HEK293 (cell line): ENCODE results near the gene ENDOU.

Source experiments
- GLI2 ChIP-seq: fragments of 450-650 bp; formaldehyde crosslinking; IDR thresholded peaks from 2 replicates; pipeline ENCODE4; 2017; ENCODE audit warnings: missing biosample characterization, missing genetic modification characterization, low read depth, borderline replicate concordance
- SALL2 ChIP-seq: fragments of 450-650 bp; formaldehyde crosslinking; IDR thresholded peaks from 2 replicates; pipeline ENCODE4 v1.5.0; 2017; ENCODE audit warnings: missing biosample characterization, mild to moderate bottlenecking, missing genetic modification characterization, borderline replicate concordance
- YY1 ChIP-seq: fragments of 450-650 bp; formaldehyde crosslinking; IDR thresholded peaks from 2 replicates; pipeline ENCODE4 v1.5.1; 2018; ENCODE audit warnings: missing biosample characterization, missing genetic modification characterization
- ZNF132 ChIP-seq: fragments of 450-650 bp; formaldehyde crosslinking; IDR thresholded peaks from 2 replicates; pipeline ENCODE4 v1.5.1; 2017; ENCODE audit warnings: missing biosample characterization, missing genetic modification characterization, borderline replicate concordance
- ZNF133 ChIP-seq: fragments of 450-650 bp; formaldehyde crosslinking; IDR thresholded peaks from 2 replicates; pipeline ENCODE4 v1.5.1; 2016; ENCODE audit warnings: missing biosample characterization, missing genetic modification characterization
- ZNF19 ChIP-seq: fragments of 450-650 bp; formaldehyde crosslinking; IDR thresholded peaks from 2 replicates; pipeline ENCODE4; 2016; ENCODE audit warnings: missing biosample characterization, missing genetic modification characterization, low read depth
- ZNF214 ChIP-seq: fragments of 450-650 bp; formaldehyde crosslinking; IDR thresholded peaks from 2 replicates; pipeline ENCODE4 v1.5.1; 2017; ENCODE audit warnings: missing biosample characterization, mild to moderate bottlenecking, missing genetic modification characterization, borderline replicate concordance
- ZNF221 ChIP-seq: fragments of 450-650 bp; formaldehyde crosslinking; IDR thresholded peaks from 2 replicates; pipeline ENCODE4 v1.5.1; 2017; ENCODE audit warnings: missing biosample characterization, missing genetic modification characterization, borderline replicate concordance
- ZNF23 ChIP-seq: fragments of 450-650 bp; formaldehyde crosslinking; IDR thresholded peaks from 2 replicates; pipeline ENCODE4 v1.5.1; 2016; ENCODE audit warnings: missing biosample characterization, missing genetic modification characterization, borderline replicate concordance
- ZNF391 ChIP-seq: fragments of 450-650 bp; formaldehyde crosslinking; IDR thresholded peaks from 2 replicates; pipeline ENCODE4 v1.5.1; 2016; ENCODE audit warnings: low read depth, missing biosample characterization, missing genetic modification characterization, borderline replicate concordance
- ZNF426 ChIP-seq: fragments of 450-650 bp; formaldehyde crosslinking; IDR thresholded peaks from 2 replicates; pipeline ENCODE4 v1.5.1; 2017; ENCODE audit warnings: missing biosample characterization, missing genetic modification characterization, mild to moderate bottlenecking, inconsistent platforms, moderate library complexity
- ZNF501 ChIP-seq: fragments of 450-650 bp; formaldehyde crosslinking; IDR thresholded peaks from 2 replicates; pipeline ENCODE4 v1.5.1; 2016; ENCODE audit warnings: missing biosample characterization, missing genetic modification characterization
- ZNF549 ChIP-seq: fragments of 450-650 bp; IDR thresholded peaks from 2 replicates; pipeline ENCODE4 v1.5.1; 2018; ENCODE audit warnings: missing biosample characterization, missing genetic modification characterization, mild to moderate bottlenecking, inconsistent platforms, moderate library complexity
- ZNF623 ChIP-seq: fragments of 450-650 bp; formaldehyde crosslinking; IDR thresholded peaks from 2 replicates; pipeline ENCODE4 v1.5.1; 2016; ENCODE audit warnings: missing biosample characterization, missing genetic modification characterization
- ZNF76 ChIP-seq: fragments of 450-650 bp; formaldehyde crosslinking; IDR thresholded peaks from 2 replicates; pipeline ENCODE4; 2016; ENCODE audit warnings: low read depth, missing biosample characterization, missing genetic modification characterization, borderline replicate concordance
- ZSCAN16 ChIP-seq: fragments of 450-650 bp; formaldehyde crosslinking; IDR thresholded peaks from 2 replicates; pipeline ENCODE4 v1.5.1; 2016; ENCODE audit warnings: missing biosample characterization, missing genetic modification characterization
- ZSCAN23 ChIP-seq: fragments of 450-650 bp; formaldehyde crosslinking; IDR thresholded peaks from 2 replicates; pipeline ENCODE4 v1.5.1; 2016; ENCODE audit warnings: missing biosample characterization, missing genetic modification characterization
- TF ChIP-seq, protein P1 (sequence below): fragments of 450-650 bp; formaldehyde crosslinking; conservative IDR thresholded peaks from 2 replicates; pipeline ENCODE4 v1.5.1; 2016; ENCODE audit warnings: low read depth, missing biosample characterization, missing genetic modification characterization
- TF ChIP-seq, protein P2 (sequence below): fragments of 450-650 bp; formaldehyde crosslinking; IDR thresholded peaks from 2 replicates; pipeline ENCODE4 v1.5.1; 2016; ENCODE audit warnings: missing biosample characterization, missing genetic modification characterization, borderline replicate concordance
- TF ChIP-seq, protein P3 (sequence below): fragments of 450-650 bp; formaldehyde crosslinking; IDR thresholded peaks from 2 replicates; pipeline ENCODE4 v1.5.1; 2016; ENCODE audit warnings: missing biosample characterization, missing genetic modification characterization, low read depth
- TF ChIP-seq, protein P4 (sequence below): fragments of 450-650 bp; formaldehyde crosslinking; optimal IDR thresholded peaks from 2 replicates; pipeline ENCODE3; 2016; ENCODE audit warnings: missing biosample characterization, mild to moderate bottlenecking, missing genetic modification characterization
- TF ChIP-seq, protein P5 (sequence below): fragments of 450-650 bp; formaldehyde crosslinking; IDR thresholded peaks from 2 replicates; pipeline ENCODE4 v1.5.1; 2016; ENCODE audit warnings: missing biosample characterization, missing genetic modification characterization
- TF ChIP-seq, protein P6 (sequence below): fragments of 450-650 bp; formaldehyde crosslinking; IDR thresholded peaks from 2 replicates; pipeline ENCODE4 v1.5.1; 2016; ENCODE audit warnings: missing biosample characterization, missing genetic modification characterization

ENDOU gene

DNA sequence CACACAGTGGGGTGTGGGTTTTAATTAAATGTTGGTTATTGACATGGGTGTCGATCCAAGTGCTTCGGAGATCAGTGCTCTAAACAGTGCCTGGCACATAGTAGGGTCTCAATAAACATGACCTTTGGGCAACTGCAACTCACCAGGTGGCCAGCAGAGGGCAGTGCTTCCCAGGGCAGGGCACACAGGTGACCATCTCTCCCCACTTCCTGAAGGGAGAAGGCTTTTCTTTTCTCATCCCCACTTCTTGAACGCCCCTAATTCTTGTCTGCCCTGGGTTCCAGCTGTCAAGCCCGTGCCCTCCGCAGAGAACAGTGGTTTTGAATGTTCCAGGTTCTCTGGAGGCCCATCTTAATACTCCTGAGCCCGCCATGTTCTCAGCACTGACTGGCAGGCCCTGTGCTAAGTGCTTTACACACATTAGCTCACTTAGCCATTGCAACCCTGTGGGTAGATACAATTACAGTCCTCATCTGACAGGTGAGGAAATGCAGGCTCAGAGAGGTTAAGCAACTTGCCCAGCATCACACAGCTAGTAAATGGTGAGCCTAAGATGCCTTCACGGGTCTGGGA, 17.0 kb upstream of the ENDOU start (continued):
- TF ChIP-seq, protein P1, sequence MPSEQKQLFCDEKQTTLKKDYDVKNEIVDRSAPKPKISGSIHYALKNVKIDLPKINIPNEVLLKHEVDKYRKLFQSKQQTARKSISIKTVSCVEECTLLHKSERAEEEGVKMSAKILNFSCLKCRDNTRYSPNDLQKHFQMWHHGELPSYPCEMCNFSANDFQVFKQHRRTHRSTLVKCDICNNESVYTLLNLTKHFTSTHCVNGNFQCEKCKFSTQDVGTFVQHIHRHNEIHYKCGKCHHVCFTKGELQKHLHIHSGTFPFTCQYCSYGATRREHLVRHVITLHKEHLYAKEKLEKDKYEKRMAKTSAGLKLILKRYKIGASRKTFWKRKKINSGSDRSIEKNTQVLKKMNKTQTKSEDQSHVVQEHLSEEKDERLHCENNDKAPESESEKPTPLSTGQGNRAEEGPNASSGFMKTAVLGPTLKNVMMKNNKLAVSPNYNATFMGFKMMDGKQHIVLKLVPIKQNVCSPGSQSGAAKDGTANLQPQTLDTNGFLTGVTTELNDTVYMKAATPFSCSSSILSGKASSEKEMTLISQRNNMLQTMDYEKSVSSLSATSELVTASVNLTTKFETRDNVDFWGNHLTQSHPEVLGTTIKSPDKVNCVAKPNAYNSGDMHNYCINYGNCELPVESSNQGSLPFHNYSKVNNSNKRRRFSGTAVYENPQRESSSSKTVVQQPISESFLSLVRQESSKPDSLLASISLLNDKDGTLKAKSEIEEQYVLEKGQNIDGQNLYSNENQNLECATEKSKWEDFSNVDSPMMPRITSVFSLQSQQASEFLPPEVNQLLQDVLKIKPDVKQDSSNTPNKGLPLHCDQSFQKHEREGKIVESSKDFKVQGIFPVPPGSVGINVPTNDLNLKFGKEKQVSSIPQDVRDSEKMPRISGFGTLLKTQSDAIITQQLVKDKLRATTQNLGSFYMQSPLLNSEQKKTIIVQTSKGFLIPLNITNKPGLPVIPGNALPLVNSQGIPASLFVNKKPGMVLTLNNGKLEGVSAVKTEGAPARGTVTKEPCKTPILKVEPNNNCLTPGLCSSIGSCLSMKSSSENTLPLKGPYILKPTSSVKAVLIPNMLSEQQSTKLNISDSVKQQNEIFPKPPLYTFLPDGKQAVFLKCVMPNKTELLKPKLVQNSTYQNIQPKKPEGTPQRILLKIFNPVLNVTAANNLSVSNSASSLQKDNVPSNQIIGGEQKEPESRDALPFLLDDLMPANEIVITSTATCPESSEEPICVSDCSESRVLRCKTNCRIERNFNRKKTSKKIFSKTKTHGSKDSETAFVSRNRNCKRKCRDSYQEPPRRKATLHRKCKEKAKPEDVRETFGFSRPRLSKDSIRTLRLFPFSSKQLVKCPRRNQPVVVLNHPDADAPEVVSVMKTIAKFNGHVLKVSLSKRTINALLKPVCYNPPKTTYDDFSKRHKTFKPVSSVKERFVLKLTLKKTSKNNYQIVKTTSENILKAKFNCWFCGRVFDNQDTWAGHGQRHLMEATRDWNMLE (tag by site-specific recombination): no peak
- TF ChIP-seq SALL2 (no peak), ZNF623 (tag by site-specific recombination) (no peak), ZNF426 (no peak), GLI2 (no peak), YY1 (tag by site-specific recombination) (no peak), ZNF132 (tag by site-specific recombination) (no peak), ZSCAN23 (tag by site-specific recombination) (peak; percentile 68; the same call in 1 of the 2 replicates), ZNF549 (no peak), ZNF214 (no peak), ZNF23 (tag by site-specific recombination) (no peak), ZNF391 (tag by site-specific recombination) (no peak), ZNF501 (tag by site-specific recombination) (0 out of 2 replicates have a peak, but pooled peaks have one; percentile 33), ZNF19 (tag by site-specific recombination) (no peak), ZSCAN16 (no peak), ZNF221 (tag by site-specific recombination) (no peak), ZNF76 (tag by site-specific recombination) (no peak), ZNF133 (tag by site-specific recombination) (no peak)
- TF ChIP-seq, protein P2, sequence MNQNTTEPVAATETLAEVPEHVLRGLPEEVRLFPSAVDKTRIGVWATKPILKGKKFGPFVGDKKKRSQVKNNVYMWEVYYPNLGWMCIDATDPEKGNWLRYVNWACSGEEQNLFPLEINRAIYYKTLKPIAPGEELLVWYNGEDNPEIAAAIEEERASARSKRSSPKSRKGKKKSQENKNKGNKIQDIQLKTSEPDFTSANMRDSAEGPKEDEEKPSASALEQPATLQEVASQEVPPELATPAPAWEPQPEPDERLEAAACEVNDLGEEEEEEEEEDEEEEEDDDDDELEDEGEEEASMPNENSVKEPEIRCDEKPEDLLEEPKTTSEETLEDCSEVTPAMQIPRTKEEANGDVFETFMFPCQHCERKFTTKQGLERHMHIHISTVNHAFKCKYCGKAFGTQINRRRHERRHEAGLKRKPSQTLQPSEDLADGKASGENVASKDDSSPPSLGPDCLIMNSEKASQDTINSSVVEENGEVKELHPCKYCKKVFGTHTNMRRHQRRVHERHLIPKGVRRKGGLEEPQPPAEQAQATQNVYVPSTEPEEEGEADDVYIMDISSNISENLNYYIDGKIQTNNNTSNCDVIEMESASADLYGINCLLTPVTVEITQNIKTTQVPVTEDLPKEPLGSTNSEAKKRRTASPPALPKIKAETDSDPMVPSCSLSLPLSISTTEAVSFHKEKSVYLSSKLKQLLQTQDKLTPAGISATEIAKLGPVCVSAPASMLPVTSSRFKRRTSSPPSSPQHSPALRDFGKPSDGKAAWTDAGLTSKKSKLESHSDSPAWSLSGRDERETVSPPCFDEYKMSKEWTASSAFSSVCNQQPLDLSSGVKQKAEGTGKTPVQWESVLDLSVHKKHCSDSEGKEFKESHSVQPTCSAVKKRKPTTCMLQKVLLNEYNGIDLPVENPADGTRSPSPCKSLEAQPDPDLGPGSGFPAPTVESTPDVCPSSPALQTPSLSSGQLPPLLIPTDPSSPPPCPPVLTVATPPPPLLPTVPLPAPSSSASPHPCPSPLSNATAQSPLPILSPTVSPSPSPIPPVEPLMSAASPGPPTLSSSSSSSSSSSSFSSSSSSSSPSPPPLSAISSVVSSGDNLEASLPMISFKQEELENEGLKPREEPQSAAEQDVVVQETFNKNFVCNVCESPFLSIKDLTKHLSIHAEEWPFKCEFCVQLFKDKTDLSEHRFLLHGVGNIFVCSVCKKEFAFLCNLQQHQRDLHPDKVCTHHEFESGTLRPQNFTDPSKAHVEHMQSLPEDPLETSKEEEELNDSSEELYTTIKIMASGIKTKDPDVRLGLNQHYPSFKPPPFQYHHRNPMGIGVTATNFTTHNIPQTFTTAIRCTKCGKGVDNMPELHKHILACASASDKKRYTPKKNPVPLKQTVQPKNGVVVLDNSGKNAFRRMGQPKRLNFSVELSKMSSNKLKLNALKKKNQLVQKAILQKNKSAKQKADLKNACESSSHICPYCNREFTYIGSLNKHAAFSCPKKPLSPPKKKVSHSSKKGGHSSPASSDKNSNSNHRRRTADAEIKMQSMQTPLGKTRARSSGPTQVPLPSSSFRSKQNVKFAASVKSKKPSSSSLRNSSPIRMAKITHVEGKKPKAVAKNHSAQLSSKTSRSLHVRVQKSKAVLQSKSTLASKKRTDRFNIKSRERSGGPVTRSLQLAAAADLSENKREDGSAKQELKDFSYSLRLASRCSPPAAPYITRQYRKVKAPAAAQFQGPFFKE (tag by site-specific recombination): no peak
- TF ChIP-seq, protein P3, sequence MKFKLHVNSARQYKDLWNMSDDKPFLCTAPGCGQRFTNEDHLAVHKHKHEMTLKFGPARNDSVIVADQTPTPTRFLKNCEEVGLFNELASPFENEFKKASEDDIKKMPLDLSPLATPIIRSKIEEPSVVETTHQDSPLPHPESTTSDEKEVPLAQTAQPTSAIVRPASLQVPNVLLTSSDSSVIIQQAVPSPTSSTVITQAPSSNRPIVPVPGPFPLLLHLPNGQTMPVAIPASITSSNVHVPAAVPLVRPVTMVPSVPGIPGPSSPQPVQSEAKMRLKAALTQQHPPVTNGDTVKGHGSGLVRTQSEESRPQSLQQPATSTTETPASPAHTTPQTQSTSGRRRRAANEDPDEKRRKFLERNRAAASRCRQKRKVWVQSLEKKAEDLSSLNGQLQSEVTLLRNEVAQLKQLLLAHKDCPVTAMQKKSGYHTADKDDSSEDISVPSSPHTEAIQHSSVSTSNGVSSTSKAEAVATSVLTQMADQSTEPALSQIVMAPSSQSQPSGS (tag by site-specific recombination): no peak
- TF ChIP-seq, protein P4, sequence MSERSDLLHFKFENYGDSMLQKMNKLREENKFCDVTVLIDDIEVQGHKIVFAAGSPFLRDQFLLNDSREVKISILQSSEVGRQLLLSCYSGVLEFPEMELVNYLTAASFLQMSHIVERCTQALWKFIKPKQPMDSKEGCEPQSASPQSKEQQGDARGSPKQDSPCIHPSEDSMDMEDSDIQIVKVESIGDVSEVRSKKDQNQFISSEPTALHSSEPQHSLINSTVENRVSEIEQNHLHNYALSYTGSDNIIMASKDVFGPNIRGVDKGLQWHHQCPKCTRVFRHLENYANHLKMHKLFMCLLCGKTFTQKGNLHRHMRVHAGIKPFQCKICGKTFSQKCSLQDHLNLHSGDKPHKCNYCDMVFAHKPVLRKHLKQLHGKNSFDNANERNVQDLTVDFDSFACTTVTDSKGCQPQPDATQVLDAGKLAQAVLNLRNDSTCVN (tag by site-specific recombination): no peak
- TF ChIP-seq, protein P5, sequence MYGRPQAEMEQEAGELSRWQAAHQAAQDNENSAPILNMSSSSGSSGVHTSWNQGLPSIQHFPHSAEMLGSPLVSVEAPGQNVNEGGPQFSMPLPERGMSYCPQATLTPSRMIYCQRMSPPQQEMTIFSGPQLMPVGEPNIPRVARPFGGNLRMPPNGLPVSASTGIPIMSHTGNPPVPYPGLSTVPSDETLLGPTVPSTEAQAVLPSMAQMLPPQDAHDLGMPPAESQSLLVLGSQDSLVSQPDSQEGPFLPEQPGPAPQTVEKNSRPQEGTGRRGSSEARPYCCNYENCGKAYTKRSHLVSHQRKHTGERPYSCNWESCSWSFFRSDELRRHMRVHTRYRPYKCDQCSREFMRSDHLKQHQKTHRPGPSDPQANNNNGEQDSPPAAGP (tag by site-specific recombination): no peak
- TF ChIP-seq, protein P6, sequence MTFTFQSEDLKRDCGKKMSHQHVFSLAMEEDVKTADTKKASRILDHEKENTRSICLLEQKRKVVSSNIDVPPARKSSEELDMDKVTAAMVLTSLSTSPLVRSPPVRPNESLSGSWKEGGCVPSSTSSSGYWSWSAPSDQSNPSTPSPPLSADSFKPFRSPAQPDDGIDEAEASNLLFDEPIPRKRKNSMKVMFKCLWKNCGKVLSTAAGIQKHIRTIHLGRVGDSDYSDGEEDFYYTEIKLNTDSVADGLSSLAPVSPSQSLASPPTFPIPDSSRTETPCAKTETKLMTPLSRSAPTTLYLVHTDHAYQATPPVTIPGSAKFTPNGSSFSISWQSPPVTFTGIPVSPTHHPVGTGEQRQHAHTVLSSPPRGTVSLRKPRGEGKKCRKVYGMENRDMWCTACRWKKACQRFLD (tag by site-specific recombination): no peak
